OCI-LY7 (cell line): ENCODE data around the gene CA11. TPM values are rescaled to one million over a fixed set of nuclear protein-coding genes. Genes with fewer than 3 reads are reported as not detected.

Experiments
- BruUV-seq: library from RNA; stranded (reverse); fragments of 400-500 nt; replicated peaks from 2 replicates; lab custom pipeline; 2021; lab: Mats Ljungman, UMichigan
- CTCF ChIA-PET: fragments of 300-600 bp; sonication (Branson Sonifier 250); formaldehyde crosslinking; loops from one replicate; lab custom pipeline; 2022; ENCODE audit warnings: antibody characterized with exemption; ENCODE audit not compliant: unreplicated experiment; lab: Charles Lee
- POLR2A ChIA-PET: fragments of 300-600 bp; sonication (Branson Sonifier 250); formaldehyde crosslinking; loops from one replicate; lab custom pipeline; 2022; ENCODE audit warnings: antibody characterized with exemption; lab: Charles Lee
- DNase-seq: peaks from one replicate; pipeline ENCODE4 v3.0.0-alpha.2; 2015; ENCODE audit warnings: low spot score
- H2AFZ ChIP-seq: fragments of 200-600 bp; sonication (generic), shearing (Covaris generic); 2 replicates; pipeline ENCODE4 v1.6.1; 2014; ENCODE audit warnings: mild to moderate bottlenecking, antibody characterized with exemption, low read length, moderate library complexity
- H3K27ac ChIP-seq: fragments of 200-600 bp; sonication (generic); 2 replicates; pipeline ENCODE4 v1.5.1; 2014; ENCODE audit warnings: mixed run types, low read depth, mild to moderate bottlenecking, moderate library complexity, low read length, inconsistent platforms; ENCODE audit not compliant: poor library complexity, severe bottlenecking
- H3K36me3 ChIP-seq: fragments of 200-600 bp; sonication (generic); 2 replicates; pipeline ENCODE4 v1.6.1; 2014; ENCODE audit warnings: mild to moderate bottlenecking, antibody characterized with exemption, low read length, moderate library complexity, mixed read lengths; ENCODE audit not compliant: insufficient read depth
- H3K4me1 ChIP-seq: fragments of 200-600 bp; sonication (generic); 2 replicates; pipeline ENCODE4 v1.5.1; 2014; ENCODE audit warnings: mild to moderate bottlenecking, low read length; ENCODE audit not compliant: insufficient read depth, poor library complexity, severe bottlenecking
- H3K4me2 ChIP-seq: fragments of 200-600 bp; sonication (generic); 2 replicates; pipeline ENCODE4 v1.6.1; 2014; ENCODE audit warnings: mild to moderate bottlenecking, low read length
- H3K4me3 ChIP-seq: fragments of 200-600 bp; sonication (generic); 2 replicates; pipeline ENCODE4 v1.5.1; 2014; ENCODE audit warnings: mild to moderate bottlenecking, low read depth, low read length; ENCODE audit not compliant: poor library complexity, severe bottlenecking
- H3K79me2 ChIP-seq: fragments of 200-600 bp; sonication (generic); 2 replicates; pipeline ENCODE4 v1.6.1; 2016; ENCODE audit warnings: low read depth, mild to moderate bottlenecking, low read length, moderate library complexity, mixed read lengths; ENCODE audit not compliant: insufficient read depth
- H3K9me2 ChIP-seq: fragments of 200-600 bp; sonication (generic); 2 replicates; pipeline ENCODE4 v1.6.1; 2016; ENCODE audit warnings: mild to moderate bottlenecking, low read length, mixed read lengths; ENCODE audit not compliant: insufficient read depth
- H3K9me3 ChIP-seq: fragments of 200-600 bp; sonication (generic); 2 replicates; pipeline ENCODE4 v1.6.1; 2014; ENCODE audit warnings: mild to moderate bottlenecking, mixed run types, low read length, mixed read lengths
- H4K20me1 ChIP-seq: fragments of 200-600 bp; sonication (generic); 2 replicates; pipeline ENCODE4 v1.6.1; 2014; ENCODE audit warnings: mild to moderate bottlenecking, antibody characterized with exemption, low read length, moderate library complexity, mixed read lengths; ENCODE audit not compliant: insufficient read depth
- EZH2phosphoT487 ChIP-seq: fragments of 200-600 bp; sonication (generic); IDR thresholded peaks from 2 replicates; pipeline ENCODE4 v1.6.1; 2018; ENCODE audit warnings: low read depth, borderline replicate concordance, mild to moderate bottlenecking, mixed run types, antibody characterized with exemption, low read length, moderate library complexity, mixed read lengths
- intact Hi-C: fragments of 100-400 bp; cut with micrococcal nuclease; formaldehyde crosslinking; loops from one replicate; pipeline ENCODE4 v1.10.0; 2022; ENCODE audit not compliant: unreplicated experiment
- total RNA-seq, 2 experiments: library from RNA; depleted of rRNA in 1 of 2; stranded (reverse); fragments of >200 nt in 1 of 2; shearing (Covaris generic) in 1 of 2; gene quantifications; 2 replicates each; pipeline ENCODE4 v1.2.3, GENCODE V29; 2014 to 2022
- TF ChIP-seq, protein P1 (sequence below): fragments of 200-600 bp; sonication (generic); conservative IDR thresholded peaks from 2 replicates; pipeline ENCODE4 v1.5.1; 2014; ENCODE audit warnings: mild to moderate bottlenecking, antibody characterized with exemption, low read length, moderate library complexity, mixed read lengths

CA11 gene
- total RNA-seq, 2 experiments from 2014 or later = 2.5 to 10.8 TPM

DNA sequence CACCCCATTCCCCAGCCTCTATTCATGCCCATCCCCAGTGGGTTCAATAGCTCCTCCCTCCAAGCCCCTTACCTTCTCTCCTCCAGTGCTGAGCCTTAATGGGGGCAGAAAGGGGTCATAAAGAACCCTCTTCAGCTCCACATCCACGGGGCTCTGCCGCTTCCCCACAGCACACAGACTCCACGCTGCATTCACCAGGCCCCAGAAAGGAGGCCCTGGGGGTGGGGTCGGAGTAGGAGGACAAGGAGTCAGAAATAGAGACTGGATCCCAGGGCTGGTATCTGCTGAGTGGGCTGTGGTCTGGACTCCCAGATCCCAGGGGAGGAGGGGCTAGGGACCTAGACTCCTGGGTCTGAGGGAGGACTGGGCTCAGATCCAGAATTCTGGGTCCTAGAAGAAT lies 1.6 kb downstream of the CA11 start:
- H2AFZ ChIP-seq = no peak overlapping the region
- no peaks in the 10 kb centered on the region for H3K79me2 ChIP-seq
- TF ChIP-seq, protein P1, sequence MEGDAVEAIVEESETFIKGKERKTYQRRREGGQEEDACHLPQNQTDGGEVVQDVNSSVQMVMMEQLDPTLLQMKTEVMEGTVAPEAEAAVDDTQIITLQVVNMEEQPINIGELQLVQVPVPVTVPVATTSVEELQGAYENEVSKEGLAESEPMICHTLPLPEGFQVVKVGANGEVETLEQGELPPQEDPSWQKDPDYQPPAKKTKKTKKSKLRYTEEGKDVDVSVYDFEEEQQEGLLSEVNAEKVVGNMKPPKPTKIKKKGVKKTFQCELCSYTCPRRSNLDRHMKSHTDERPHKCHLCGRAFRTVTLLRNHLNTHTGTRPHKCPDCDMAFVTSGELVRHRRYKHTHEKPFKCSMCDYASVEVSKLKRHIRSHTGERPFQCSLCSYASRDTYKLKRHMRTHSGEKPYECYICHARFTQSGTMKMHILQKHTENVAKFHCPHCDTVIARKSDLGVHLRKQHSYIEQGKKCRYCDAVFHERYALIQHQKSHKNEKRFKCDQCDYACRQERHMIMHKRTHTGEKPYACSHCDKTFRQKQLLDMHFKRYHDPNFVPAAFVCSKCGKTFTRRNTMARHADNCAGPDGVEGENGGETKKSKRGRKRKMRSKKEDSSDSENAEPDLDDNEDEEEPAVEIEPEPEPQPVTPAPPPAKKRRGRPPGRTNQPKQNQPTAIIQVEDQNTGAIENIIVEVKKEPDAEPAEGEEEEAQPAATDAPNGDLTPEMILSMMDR = no peak
- no peak for TF ChIP-seq EZH2phosphoT487
- H3K4me3 ChIP-seq = no peak overlapping the region
- no peaks in the 10 kb centered on the region for H4K20me1 ChIP-seq
- DNase-seq = no peak
- H3K9me2 ChIP-seq = no peaks in the 10 kb centered on the region
- H3K36me3 ChIP-seq = no peaks in the 10 kb centered on the region
- no peak overlapping the region for H3K27ac ChIP-seq
- intact Hi-C loops = no loop called here
- H3K4me2 ChIP-seq = no peak overlapping the region
- BruUV-seq = no TSS peak
- ChIA-PET CTCF (no interaction called here), POLR2A (no interaction called here)
- no peaks in the 10 kb centered on the region for H3K9me3 ChIP-seq
- H3K4me1 ChIP-seq = peaks cover 25% of the 10 kb centered on the region

DNA sequence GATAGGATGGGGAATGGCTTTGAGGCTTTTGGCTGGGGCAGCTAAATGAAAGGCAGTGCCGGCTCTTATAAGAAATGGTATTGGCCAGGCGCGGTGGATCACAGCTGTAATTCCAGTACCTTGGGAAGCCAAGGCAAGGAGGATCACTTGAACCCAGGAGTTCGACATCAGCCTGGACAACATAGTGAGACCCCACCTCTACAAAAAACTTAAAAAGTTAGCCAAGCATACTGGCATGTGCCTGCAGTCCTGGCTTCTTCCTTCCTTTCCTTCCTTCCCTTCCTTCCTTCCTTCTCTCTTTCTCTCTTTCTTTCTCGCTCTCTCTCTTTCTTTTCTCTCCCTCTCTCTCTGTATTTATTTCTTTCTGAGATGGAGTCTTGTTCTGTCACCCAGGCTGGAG lies 3.1 kb downstream of the CA11 start:
- Histone ChIP-seq H3K4me1 (peaks cover 33% of the 10 kb centered on the region), H3K4me3 (no peak overlapping the region), H3K9me2 (no peaks in the 10 kb centered on the region), H3K9me3 (no peaks in the 10 kb centered on the region), H3K36me3 (no peaks in the 10 kb centered on the region), H2AFZ (no peak overlapping the region), H3K27ac (no peak overlapping the region), H3K79me2 (no peaks in the 10 kb centered on the region), H3K4me2 (no peak overlapping the region), H4K20me1 (no peaks in the 10 kb centered on the region)
- DNase-seq = no peak
- TF ChIP-seq, protein P1 = no peak
- no peak for TF ChIP-seq EZH2phosphoT487
- POLR2A ChIA-PET = no interaction called here
- intact Hi-C loops = no loop called here
- BruUV-seq = no TSS peak
- CTCF ChIA-PET = no interaction called here

DNA sequence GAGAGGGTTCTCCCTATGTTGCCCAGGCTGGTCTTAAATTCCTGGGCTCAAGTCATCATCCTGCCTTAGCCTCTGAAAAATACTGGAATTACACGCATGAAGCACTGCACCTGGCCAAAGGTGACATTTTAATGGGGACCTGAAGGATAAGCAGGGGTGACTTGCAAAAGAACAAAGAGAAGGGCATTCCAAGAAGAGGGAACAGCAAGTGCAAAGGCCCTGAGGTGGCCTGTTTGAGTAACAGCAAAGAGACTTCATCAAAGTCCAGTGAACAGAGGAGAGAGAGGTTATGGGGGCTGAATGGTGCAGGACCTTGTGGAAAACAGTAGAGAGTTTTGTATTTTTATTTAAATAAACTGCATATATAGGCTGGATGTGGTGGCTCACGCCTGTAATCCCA lies 4.1 kb downstream of the CA11 start:
- no peak overlapping the region for H2AFZ ChIP-seq
- ChIA-PET POLR2A (interaction anchor here (0.6 kb wide), 1 partner anchor 149 kb away, joined by 4 read pairs; no protein-coding TSS in a partner anchor), CTCF (no interaction called here)
- H3K36me3 ChIP-seq = no peaks in the 10 kb centered on the region
- BruUV-seq = no TSS peak
- H4K20me1 ChIP-seq = no peaks in the 10 kb centered on the region
- no peak overlapping the region for H3K4me2 ChIP-seq
- TF ChIP-seq EZH2phosphoT487 = no peak
- intact Hi-C loops = no loop called here
- H3K4me1 ChIP-seq = peaks cover 26% of the 10 kb centered on the region
- H3K9me3 ChIP-seq = no peaks in the 10 kb centered on the region
- no peak overlapping the region for H3K27ac ChIP-seq
- H3K79me2 ChIP-seq = no peaks in the 10 kb centered on the region
- no peak overlapping the region for H3K4me3 ChIP-seq
- no peak for DNase-seq
- no peaks in the 10 kb centered on the region for H3K9me2 ChIP-seq
